SK-N-SH (cell line): ENCODE results near the gene HPCAL4. TPM values are rescaled to one million over a fixed set of nuclear protein-coding genes. Genes with fewer than 3 reads are reported as not detected.

Source experiments
- CTCF ChIA-PET: fragments of 300-600, 350-600 bp; formaldehyde crosslinking; extraction: SDS; loops from one replicate; lab custom pipeline; 2021; lab: Yijun Ruan, JAX
- POLR2A ChIA-PET: fragments of 350-600 bp; sonication (Branson Sonifier 250); formaldehyde crosslinking; extraction: SDS; loops from one replicate; lab custom pipeline; 2020; ENCODE audit warnings: antibody characterized with exemption, inconsistent platforms; lab: Yijun Ruan, JAX
- DNase-seq: peaks from one replicate; pipeline ENCODE4 v3.0.0; 2012
- H2AFZ ChIP-seq: fragments of 200-600 bp; sonication (generic); 2 replicates; pipeline ENCODE4 v1.8.1; 2016; ENCODE audit warnings: antibody characterized with exemption, mild to moderate bottlenecking, low read depth
- H3F3A ChIP-seq: fragments of 200-600 bp; sonication (generic); replicated peaks from 2 replicates; pipeline ENCODE3; 2016; ENCODE audit warnings: antibody characterized with exemption, mild to moderate bottlenecking; ENCODE audit not compliant: insufficient read depth
- H3K27ac ChIP-seq, 2 experiments: fragments of 200-500 bp in 1 of 2; fragments of 200-600 bp in 1 of 2; sonication (Bioruptor generic) in 1 of 2; sonication (generic), shearing (Covaris generic) in 1 of 2; 2 replicates each; pipeline versions ENCODE4 v1.5.1 to v1.6.1; 2014 to 2016; ENCODE audit warnings: low read depth in 2 of 2, inconsistent platforms in 1 of 2, low read length in 1 of 2, mild to moderate bottlenecking in 1 of 2, mixed read lengths in 1 of 2
- H3K27me3 ChIP-seq: fragments of 200-600 bp; sonication (generic), shearing (Covaris generic); 2 replicates; pipeline ENCODE4 v1.6.1; 2016; ENCODE audit warnings: mixed run types; ENCODE audit not compliant: insufficient read depth
- H3K36me3 ChIP-seq, 2 experiments: fragments of 200-500 bp in 1 of 2; fragments of 200-600 bp in 1 of 2; sonication (Bioruptor generic) in 1 of 2; sonication (generic) in 1 of 2; replicated peaks in 1 of 2; 2 replicates each; pipeline versions ENCODE3 to v1.5.1; 2014 to 2016; ENCODE audit warnings: low read length in 1 of 2, mild to moderate bottlenecking in 1 of 2; ENCODE audit not compliant: insufficient read depth in 2 of 2, control insufficient read depth in 1 of 2
- H3K4me1 ChIP-seq, 2 experiments: fragments of 200-500 bp in 1 of 2; fragments of 200-600 bp in 1 of 2; sonication (Bioruptor generic) in 1 of 2; sonication (generic), shearing (Covaris generic) in 1 of 2; 2 replicates each; pipeline versions ENCODE4 v1.5.1 to v1.6.1; 2014 to 2016; ENCODE audit warnings: low read depth in 1 of 2, low read length in 1 of 2, mixed run types in 1 of 2; ENCODE audit not compliant: insufficient read depth in 2 of 2, control insufficient read depth in 1 of 2
- H3K4me2 ChIP-seq: fragments of 200-600 bp; sonication (generic), shearing (Covaris generic); 2 replicates; pipeline ENCODE4 v1.6.1; 2017; ENCODE audit warnings: mixed run types
- H3K4me3 ChIP-seq, 2 experiments: fragments of 200-500 bp in 1 of 2; fragments of 200-600 bp in 1 of 2; sonication (Bioruptor generic) in 1 of 2; sonication (generic), shearing (Covaris generic) in 1 of 2; 2 replicates each; pipeline versions ENCODE4 v1.5.1 to v1.8.1; 2014 to 2016; ENCODE audit warnings: low read depth in 2 of 2, inconsistent platforms in 1 of 2, low read length in 1 of 2, mild to moderate bottlenecking in 1 of 2, mixed read lengths in 1 of 2, moderate library complexity in 1 of 2
- H3K79me2 ChIP-seq: fragments of 200-600 bp; sonication (generic); 2 replicates; pipeline ENCODE4 v1.8.1; 2017; ENCODE audit warnings: mild to moderate bottlenecking; ENCODE audit not compliant: insufficient read depth
- H3K9ac ChIP-seq: fragments of 200-600 bp; sonication (generic); 2 replicates; pipeline ENCODE4 v1.6.1; 2017; ENCODE audit warnings: mixed run types
- H3K9me2 ChIP-seq: fragments of 200-600 bp; sonication (generic); 2 replicates; pipeline ENCODE4 v1.6.1; 2017; ENCODE audit warnings: mixed run types
- H3K9me3 ChIP-seq: fragments of 200-600 bp; sonication (generic); 2 replicates; pipeline ENCODE4 v1.6.1; 2017; ENCODE audit warnings: mixed run types, mild to moderate bottlenecking, moderate library complexity
- H4K20me1 ChIP-seq: fragments of 200-600 bp; sonication (generic); 2 replicates; pipeline ENCODE4 v1.6.1; 2017; ENCODE audit warnings: mild to moderate bottlenecking, mixed run types; ENCODE audit not compliant: insufficient read depth
- CHD2 ChIP-seq: fragments of 150-350 bp; IDR thresholded peaks from 2 replicates; pipeline ENCODE4 v1.6.1; 2018; ENCODE audit warnings: low read length; ENCODE audit not compliant: partially characterized antibody
- EP300 ChIP-seq, 2 experiments: IDR thresholded peaks; 2 replicates each; pipeline versions ENCODE4 v1.4.0 to v1.6.1; 2012; ENCODE audit warnings: borderline replicate concordance in 1 of 2, low read depth in 1 of 2, low read length in 1 of 2
- EZH2phosphoT487 ChIP-seq: fragments of 200-600 bp; sonication (generic); IDR thresholded peaks from 2 replicates; pipeline ENCODE4 v1.6.1; 2017; ENCODE audit warnings: low read depth, mixed run types, mild to moderate bottlenecking, antibody characterized with exemption, moderate library complexity, borderline replicate concordance
- FOSL2 ChIP-seq: IDR thresholded peaks from 2 replicates; pipeline ENCODE4 v1.4.0; 2012; ENCODE audit warnings: low read depth, mild to moderate bottlenecking, moderate library complexity, borderline replicate concordance
- FOXJ3 ChIP-seq: sonication (generic); formaldehyde crosslinking; IDR thresholded peaks from 2 replicates; pipeline ENCODE4 v1.5.1; 2020; ENCODE audit warnings: mild to moderate bottlenecking, missing genetic modification reagents
- FOXM1 ChIP-seq: IDR thresholded peaks from 2 replicates; pipeline ENCODE4 v1.4.0; 2012; ENCODE audit warnings: low read depth, mild to moderate bottlenecking
- GATA2 ChIP-seq: sonication (generic); formaldehyde crosslinking; IDR thresholded peaks from 2 replicates; pipeline ENCODE4 v1.5.0; 2020; ENCODE audit warnings: mild to moderate bottlenecking, missing genetic modification reagents
- MAX ChIP-seq: IDR thresholded peaks from 2 replicates; pipeline ENCODE4 v1.4.0; 2012; ENCODE audit warnings: low read depth
- MEF2A ChIP-seq: IDR thresholded peaks from 2 replicates; pipeline ENCODE4 v1.4.0; 2012; ENCODE audit warnings: low read depth, borderline replicate concordance
- MXI1 ChIP-seq: IDR thresholded peaks from 2 replicates; pipeline ENCODE4 v1.6.1; 2012; ENCODE audit warnings: mild to moderate bottlenecking, low read depth, low read length, improper control_type of control experiment
- NFIC ChIP-seq: IDR thresholded peaks from 2 replicates; pipeline ENCODE4 v1.4.0; 2012; ENCODE audit warnings: borderline replicate concordance
- POLR2AphosphoS5 ChIP-seq: IDR thresholded peaks from 2 replicates; pipeline ENCODE4 v1.6.1; 2012; ENCODE audit warnings: low read depth, low read length
- RCOR1 ChIP-seq: fragments of 150-350 bp; IDR thresholded peaks from 2 replicates; pipeline ENCODE4 v1.6.1; 2017; ENCODE audit warnings: antibody characterized with exemption, low read length
- REST ChIP-seq: IDR thresholded peaks from 2 replicates; pipeline ENCODE4 v1.6.1; 2012; ENCODE audit warnings: mild to moderate bottlenecking, low read depth, low read length, moderate library complexity
- SMC3 ChIP-seq: IDR thresholded peaks from 2 replicates; pipeline ENCODE4 v1.6.1; 2012; ENCODE audit warnings: low read depth, low read length, improper control_type of control experiment
- TCF12 ChIP-seq: IDR thresholded peaks from 2 replicates; pipeline ENCODE4 v1.4.0; 2012
- WGBS: methylation state at CpG from one replicate; pipeline ENCODE4 v1.1.6; 2017; ENCODE audit warnings: low lambda C conversion rate; 5-methylcytosine and 5-hydroxymethylcytosine counted together
- polyA plus RNA-seq, 3 experiments: library from polyadenylated mRNA; depleted of rRNA; stranded (reverse); fragments of >200 nt; gene quantifications; 2 replicates each; pipeline ENCODE4 v1.2.3, GENCODE V29; 2012
- TF ChIP-seq, protein P1 (sequence below): fragments of 150-350 bp; IDR thresholded peaks from 2 replicates; pipeline ENCODE4 v1.6.1; 2016; ENCODE audit warnings: mild to moderate bottlenecking, low read depth, low read length

HPCAL4 gene
- polyA plus RNA-seq, 1 of the 3 experiments (the other 2 are of a cell fraction), result 0.15 TPM

- Histone ChIP-seq H4K20me1 (no peaks in the 10 kb centered on the region), H3K9ac (no peak overlapping the region), H3K27me3 (peaks cover 4% of the 10 kb centered on the region; the same call in 1 of the 2 replicates), H3K36me3 (no peaks in the 10 kb centered on the region), H3K9me3 (no peaks in the 10 kb centered on the region), H3K27ac (peak overlapping the region in 1 of 2 experiments; percentile 100; a peak in 2 of 4 replicates), H3K79me2 (no peaks in the 10 kb centered on the region), H3K4me1 (peaks cover 0 to 74% of the 10 kb centered on the region in 2 experiments; a peak in 2 of 4 replicates), H3F3A (no peaks in the 10 kb centered on the region), H3K4me3 (no peak overlapping the region), H2AFZ (no peak overlapping the region), H3K9me2 (no peaks in the 10 kb centered on the region), H3K4me2 (no peak overlapping the region)
- 50% methylated on average over 5 of the region's 5 CpGs for WGBS
- DNase-seq, result peak; percentile 63
- TF ChIP-seq FOSL2 (no peak), FOXM1 (no peak), MXI1 (no peak), REST (no peak), RCOR1 (peak; percentile 38; the same call in 1 of the 2 replicates), MAX (no peak), GATA2 (CRISPR knock-in tag) (peak; percentile 85), CHD2 (peak; percentile 14), MEF2A (no peak), EZH2phosphoT487 (no peak), FOXJ3 (0 out of 2 replicates have a peak, but pooled peaks have one; percentile 20), EP300 (IDR thresholded peaks at IDR 0.05; ENCODE audit: borderline replicate concordance in 1 of 2, low read depth in 1 of 2, low read length in 1 of 2) (peak in 1 of 2 experiments; percentile 96; a peak in 2 of 4 replicates)
- ChIA-PET CTCF (interaction anchor here (0.6 to 15.4 kb wide), 18 partner anchors 10 to 156 kb away, joined by 3 to 459 read pairs (median 7); partner anchors contain the start of genes HPCAL4 and NT5C1A), POLR2A (interaction anchor here (0.5 to 7.5 kb wide), 9 partner anchors 11 to 804 kb away, joined by 3 to 95 read pairs (median 4); partner anchors contain the start of genes HPCAL4, NT5C1A and PPIE)
Observed at GRCh38 chr1:39659538-39659937, 31.7 kb downstream of the HPCAL4 start.

GRCh38 chr1:39659110-39659509 is 32.1 kb downstream of the HPCAL4 start:
- ChIA-PET CTCF (interaction anchor here (0.9 to 15.4 kb wide), 23 partner anchors 11 to 157 kb away, joined by 3 to 459 read pairs (median 8); partner anchors contain the start of genes HPCAL4, NT5C1A and PPIE), POLR2A (interaction anchor here (0.5 to 7.5 kb wide), 11 partner anchors 11 to 805 kb away, joined by 3 to 95 read pairs (median 4); partner anchors contain the start of genes HPCAL4, NT5C1A and PPIE)
- no peaks in the 10 kb centered on the region for H3K9me3 ChIP-seq
- no peak overlapping the region for H3K4me2 ChIP-seq
- no peaks in the 10 kb centered on the region for H3K79me2 ChIP-seq
- no peak overlapping the region for H2AFZ ChIP-seq
- no peaks in the 10 kb centered on the region for H3F3A ChIP-seq
- no peaks in the 10 kb centered on the region for H4K20me1 ChIP-seq
- no peaks in the 10 kb centered on the region for H3K9me2 ChIP-seq
- no peak overlapping the region for H3K9ac ChIP-seq
- H3K4me3 ChIP-seq, result no peak overlapping the region
- 47% methylated on average over 3 of the region's 12 CpGs for WGBS
- DNase-seq, result no peak
- TF ChIP-seq POLR2AphosphoS5, result no peak
- no peak for TF ChIP-seq FOXM1
- TF ChIP-seq NFIC, result no peak
- TF ChIP-seq, protein P1, sequence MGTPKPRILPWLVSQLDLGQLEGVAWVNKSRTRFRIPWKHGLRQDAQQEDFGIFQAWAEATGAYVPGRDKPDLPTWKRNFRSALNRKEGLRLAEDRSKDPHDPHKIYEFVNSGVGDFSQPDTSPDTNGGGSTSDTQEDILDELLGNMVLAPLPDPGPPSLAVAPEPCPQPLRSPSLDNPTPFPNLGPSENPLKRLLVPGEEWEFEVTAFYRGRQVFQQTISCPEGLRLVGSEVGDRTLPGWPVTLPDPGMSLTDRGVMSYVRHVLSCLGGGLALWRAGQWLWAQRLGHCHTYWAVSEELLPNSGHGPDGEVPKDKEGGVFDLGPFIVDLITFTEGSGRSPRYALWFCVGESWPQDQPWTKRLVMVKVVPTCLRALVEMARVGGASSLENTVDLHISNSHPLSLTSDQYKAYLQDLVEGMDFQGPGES, result no peak
- no peak for TF ChIP-seq REST
- no peak for TF ChIP-seq TCF12
- TF ChIP-seq SMC3, result no peak
- peak overlapping the region in 1 of 2 experiments; percentile 100; a peak in 2 of 4 replicates for H3K27ac ChIP-seq
- peaks cover 4% of the 10 kb centered on the region; the same call in 1 of the 2 replicates for H3K27me3 ChIP-seq
- H3K36me3 ChIP-seq, result no peaks in the 10 kb centered on the region
- peaks cover 0 to 78% of the 10 kb centered on the region in 2 experiments; a peak in 2 of 4 replicates for H3K4me1 ChIP-seq
